Smooth muscle cell (in vitro differentiated cells): ENCODE data around the gene ADARB2. TPM values are rescaled to one million over a fixed set of nuclear protein-coding genes. Genes with fewer than 3 reads are reported as not detected.

Experiments
- DNase-seq: peaks from one replicate; lab custom pipeline; 2025; ENCODE audit not compliant: unreplicated experiment; lab: John Stamatoyannopoulos, UW
- H2AFZ ChIP-seq: fragments of 200-600 bp; sonication (generic); 2 replicates; pipeline ENCODE4 v1.6.0; 2016; ENCODE audit warnings: antibody characterized with exemption, low read depth, mild to moderate bottlenecking
- H3F3A ChIP-seq: fragments of 200-600 bp; sonication (generic); 2 replicates; pipeline ENCODE4 v1.6.0; 2017; ENCODE audit warnings: antibody characterized with exemption, low read depth
- H3K27ac ChIP-seq: fragments of 200-600 bp; sonication (generic); 2 replicates; pipeline ENCODE4 v1.5.1; 2016; ENCODE audit warnings: low read depth, mild to moderate bottlenecking
- H3K27me3 ChIP-seq: fragments of 200-600 bp; sonication (generic); 2 replicates; pipeline ENCODE4 v1.6.1; 2016; ENCODE audit warnings: low read depth, mild to moderate bottlenecking
- H3K36me3 ChIP-seq: fragments of 200-600 bp; sonication (generic); 2 replicates; pipeline ENCODE4 v1.5.1; 2016; ENCODE audit warnings: low read depth
- H3K4me1 ChIP-seq: fragments of 200-600 bp; sonication (generic); 2 replicates; pipeline ENCODE4 v1.5.1; 2016; ENCODE audit warnings: low read depth
- H3K4me2 ChIP-seq: fragments of 200-600 bp; sonication (generic); 2 replicates; pipeline ENCODE4 v1.6.0; 2016; ENCODE audit warnings: mild to moderate bottlenecking
- H3K4me3 ChIP-seq: fragments of 200-600 bp; sonication (generic); 2 replicates; pipeline ENCODE4 v1.5.1; 2016; ENCODE audit warnings: mild to moderate bottlenecking
- H3K79me2 ChIP-seq: fragments of 200-600 bp; sonication (generic); 2 replicates; pipeline ENCODE4 v1.6.0; 2016; ENCODE audit warnings: low read depth, mild to moderate bottlenecking
- H3K9ac ChIP-seq: fragments of 200-600 bp; sonication (generic); 2 replicates; pipeline ENCODE4 v1.6.0; 2016; ENCODE audit warnings: low read depth
- H3K9me3 ChIP-seq: fragments of 200-600 bp; sonication (generic); replicated peaks from 2 replicates; pipeline ENCODE4 v1.5.1; 2016; ENCODE audit warnings: low read depth
- H4K20me1 ChIP-seq: fragments of 200-600 bp; sonication (generic); 2 replicates; pipeline ENCODE4 v1.6.0; 2016; ENCODE audit warnings: low read depth
- WGBS: methylation state at CpG from one replicate; pipeline ENCODE4 v1.1.7; 2016; ENCODE audit warnings: low lambda C conversion rate; 5-methylcytosine and 5-hydroxymethylcytosine counted together
- polyA plus RNA-seq: library from polyadenylated mRNA; unstranded; fragments of >200 nt; fragmentation: Nextera tagmentation; extraction: Ambion mirVana; gene quantifications from 2 replicates; pipeline ENCODE4 v1.2.1, GENCODE V29; 2016
- total RNA-seq: library from RNA; depleted of rRNA; stranded (reverse); fragments of >200 nt; gene quantifications from 2 replicates; pipeline ENCODE4 v1.2.3, GENCODE V29; 2014
- TF ChIP-seq, protein P1 (sequence below): fragments of 200-600 bp; sonication (generic); IDR thresholded peaks from 2 replicates; pipeline ENCODE4 v1.5.1; 2017; ENCODE audit warnings: borderline replicate concordance, mild to moderate bottlenecking, antibody characterized with exemption; ENCODE audit not compliant: insufficient read depth, poor library complexity, severe bottlenecking

Gene ADARB2
- total and polyA plus RNA-seq, 2 experiments from 2014 or later = 0.13 to 0.39 TPM

DNA sequence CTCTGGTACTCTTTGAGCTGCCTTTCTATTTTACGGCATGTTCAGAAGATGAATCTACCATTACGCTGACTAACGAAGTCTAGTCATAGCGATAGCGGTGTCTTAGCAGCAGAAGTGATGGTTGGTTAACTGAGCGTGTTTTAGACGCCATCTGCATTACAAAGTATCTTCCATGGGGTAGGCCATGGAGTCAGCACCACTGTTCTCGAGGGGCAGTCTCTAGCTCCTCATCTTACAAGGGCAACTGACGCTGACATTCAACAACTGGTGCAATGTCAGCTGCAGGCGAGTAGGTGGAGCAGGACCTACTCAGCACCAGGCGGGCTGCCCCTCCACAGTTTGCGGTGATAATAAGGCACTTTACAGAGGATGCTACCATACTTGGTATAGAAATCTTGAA, 88.7 kb downstream of the ADARB2 start:
- H4K20me1 ChIP-seq = no peaks in the 10 kb centered on the region
- 90% methylated on average over 12 of the region's 12 CpGs for WGBS

DNA sequence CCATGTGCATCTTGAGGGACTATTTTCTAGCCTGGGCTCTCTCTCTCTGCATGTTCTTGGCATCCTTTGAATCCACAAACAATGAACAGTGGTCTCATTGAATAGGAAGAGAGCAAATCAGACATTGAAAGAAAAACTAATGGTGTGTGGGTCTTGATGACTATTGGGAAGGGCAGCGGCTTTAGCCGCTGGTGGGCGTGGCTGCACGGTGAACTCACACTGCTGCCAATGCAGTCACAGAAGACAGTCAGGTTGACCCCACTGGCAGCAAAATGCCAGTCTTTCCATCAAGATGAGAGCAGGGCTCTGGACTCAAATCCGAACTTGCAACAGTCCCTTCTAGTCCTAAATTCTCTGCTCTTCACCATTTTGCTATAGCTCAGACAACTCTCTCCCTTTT, 91.0 kb downstream of the ADARB2 start:
- Histone ChIP-seq H3K36me3 (no peaks in the 10 kb centered on the region), H3K4me1 (no peaks in the 10 kb centered on the region), H3F3A (no peaks in the 10 kb centered on the region), H3K79me2 (no peaks in the 10 kb centered on the region), H2AFZ (no peak overlapping the region), H4K20me1 (no peaks in the 10 kb centered on the region), H3K27ac (no peak overlapping the region), H3K27me3 (no peaks in the 10 kb centered on the region), H3K4me2 (no peak overlapping the region), H3K9ac (no peak overlapping the region), H3K4me3 (no peak overlapping the region), H3K9me3 (no peaks in the 10 kb centered on the region)
- TF ChIP-seq, protein P1, sequence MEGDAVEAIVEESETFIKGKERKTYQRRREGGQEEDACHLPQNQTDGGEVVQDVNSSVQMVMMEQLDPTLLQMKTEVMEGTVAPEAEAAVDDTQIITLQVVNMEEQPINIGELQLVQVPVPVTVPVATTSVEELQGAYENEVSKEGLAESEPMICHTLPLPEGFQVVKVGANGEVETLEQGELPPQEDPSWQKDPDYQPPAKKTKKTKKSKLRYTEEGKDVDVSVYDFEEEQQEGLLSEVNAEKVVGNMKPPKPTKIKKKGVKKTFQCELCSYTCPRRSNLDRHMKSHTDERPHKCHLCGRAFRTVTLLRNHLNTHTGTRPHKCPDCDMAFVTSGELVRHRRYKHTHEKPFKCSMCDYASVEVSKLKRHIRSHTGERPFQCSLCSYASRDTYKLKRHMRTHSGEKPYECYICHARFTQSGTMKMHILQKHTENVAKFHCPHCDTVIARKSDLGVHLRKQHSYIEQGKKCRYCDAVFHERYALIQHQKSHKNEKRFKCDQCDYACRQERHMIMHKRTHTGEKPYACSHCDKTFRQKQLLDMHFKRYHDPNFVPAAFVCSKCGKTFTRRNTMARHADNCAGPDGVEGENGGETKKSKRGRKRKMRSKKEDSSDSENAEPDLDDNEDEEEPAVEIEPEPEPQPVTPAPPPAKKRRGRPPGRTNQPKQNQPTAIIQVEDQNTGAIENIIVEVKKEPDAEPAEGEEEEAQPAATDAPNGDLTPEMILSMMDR = no peak
- no peak for DNase-seq
- 68% methylated on average over 5 of the region's 5 CpGs for WGBS

More for the DNA sequence above, 88.7 kb downstream of the ADARB2 start:
- Histone ChIP-seq H3K4me1 (no peaks in the 10 kb centered on the region), H3K9me3 (no peaks in the 10 kb centered on the region), H3K27ac (no peak overlapping the region), H2AFZ (no peak overlapping the region), H3K4me2 (no peak overlapping the region), H3K79me2 (no peaks in the 10 kb centered on the region), H3K9ac (no peak overlapping the region), H3K4me3 (no peak overlapping the region), H3F3A (no peaks in the 10 kb centered on the region), H3K27me3 (no peaks in the 10 kb centered on the region), H3K36me3 (no peaks in the 10 kb centered on the region)
- TF ChIP-seq, protein P1 = no peak
- no peak for DNase-seq

DNA sequence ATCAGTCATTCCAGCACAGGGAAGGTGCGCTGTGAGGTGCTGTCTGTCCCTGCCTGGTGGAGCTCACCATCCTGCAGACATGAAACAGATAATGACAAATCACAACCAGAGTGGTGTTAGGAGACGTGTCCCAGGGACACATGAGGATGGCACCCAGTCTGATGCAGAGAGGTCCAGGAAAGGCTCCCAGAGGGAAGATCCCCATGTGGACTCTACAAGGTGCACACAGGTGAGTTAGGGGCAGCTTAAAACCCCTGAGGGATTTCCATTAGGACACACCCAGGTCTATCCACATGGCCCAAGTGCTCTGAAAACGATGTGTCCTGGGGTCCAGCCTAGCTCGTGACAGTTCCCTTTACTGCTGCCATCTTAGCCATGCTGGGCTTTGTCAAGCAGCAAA, 91.4 kb downstream of the ADARB2 start:
- no peaks in the 10 kb centered on the region for H3K27me3 ChIP-seq
- no peaks in the 10 kb centered on the region for H3F3A ChIP-seq
- H3K4me1 ChIP-seq = no peaks in the 10 kb centered on the region
- no peak overlapping the region for H3K4me2 ChIP-seq
- no peak overlapping the region for H3K9ac ChIP-seq
- no peak for DNase-seq
- no peaks in the 10 kb centered on the region for H3K36me3 ChIP-seq
- 60% methylated on average over 4 of the region's 4 CpGs for WGBS
- H3K79me2 ChIP-seq = no peaks in the 10 kb centered on the region
- H2AFZ ChIP-seq = no peak overlapping the region
- H4K20me1 ChIP-seq = no peaks in the 10 kb centered on the region
- H3K27ac ChIP-seq = no peak overlapping the region
- no peak overlapping the region for H3K4me3 ChIP-seq
- no peaks in the 10 kb centered on the region for H3K9me3 ChIP-seq
- TF ChIP-seq, protein P1 = no peak

DNA sequence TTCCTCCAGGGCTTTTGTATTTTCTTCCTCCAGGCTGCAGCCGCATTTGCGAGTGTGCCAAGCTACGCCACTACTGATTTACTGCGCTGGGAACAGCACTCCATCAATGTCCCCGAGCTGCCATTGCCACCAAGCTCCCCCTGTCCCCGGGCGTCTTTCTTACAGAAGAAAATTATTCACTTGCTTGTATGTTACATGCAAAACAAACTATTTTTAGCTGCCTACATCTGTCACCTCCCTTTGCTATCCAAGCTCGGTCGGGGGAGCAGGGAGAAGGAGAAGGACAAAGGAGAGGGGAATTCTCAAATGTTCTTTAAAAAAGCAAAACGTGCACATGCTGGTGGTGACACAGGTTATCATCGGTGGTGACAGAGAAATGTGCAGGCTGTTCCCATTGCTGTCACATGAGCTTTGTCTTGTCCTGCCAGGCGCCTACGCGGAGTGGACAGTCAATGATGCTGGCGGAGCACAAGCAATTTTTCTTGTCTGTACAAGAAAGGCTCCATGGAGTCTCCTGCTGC, 93.1 kb downstream of the ADARB2 start:
- Histone ChIP-seq H3K4me3 (no peak overlapping the region), H2AFZ (no peak overlapping the region), H3K79me2 (no peaks in the 10 kb centered on the region), H3K27me3 (no peaks in the 10 kb centered on the region), H3K9ac (no peak overlapping the region), H3K9me3 (no peaks in the 10 kb centered on the region), H3K36me3 (no peaks in the 10 kb centered on the region), H3F3A (no peaks in the 10 kb centered on the region), H4K20me1 (no peaks in the 10 kb centered on the region), H3K4me2 (no peak overlapping the region), H3K27ac (no peak overlapping the region), H3K4me1 (no peaks in the 10 kb centered on the region)
- WGBS = 85% methylated on average over 15 of the region's 15 CpGs
- TF ChIP-seq, protein P1 = no peak
- DNase-seq = no peak
